Activated T-cell treated with anti-CD3 and anti-CD28 coated beads, Interleukin-2, amount 50 U/mL, for 4 hours (primary cell): ENCODE measurements around the gene GNA15. TPM values are rescaled to one million over a fixed set of nuclear protein-coding genes. Genes with fewer than 3 reads are reported as not detected.

Experiments
- ATAC-seq, 2 donors: fragments of 200-7000 bp; cut with Tn5 transposase; one replicate each; pipeline ENCODE4 v1.10.0; 2021
- DNase-seq: peaks from one replicate; pipeline ENCODE4 v3.0.0-alpha.2; 2020
- H3K27me3 Mint-ChIP-seq: one replicate; pipeline ENCODE4 v1.8.0; 2021; ENCODE audit warnings: low read depth, mixed read lengths
- H3K36me3 Mint-ChIP-seq: one replicate; pipeline ENCODE4 v1.8.0; 2022; ENCODE audit warnings: mixed read lengths; ENCODE audit not compliant: insufficient read depth
- H3K4me1 Mint-ChIP-seq: one replicate; pipeline ENCODE4 v1.8.0; 2021; ENCODE audit warnings: low read depth, mixed read lengths
- H3K4me3 Mint-ChIP-seq: one replicate; pipeline ENCODE4 v1.8.0; 2021; ENCODE audit warnings: mild to moderate bottlenecking, moderate library complexity, mixed read lengths
- H3K9me3 Mint-ChIP-seq: one replicate; pipeline ENCODE4 v1.8.0; 2021; ENCODE audit warnings: mixed read lengths
- total RNA-seq, 3 donors: library from RNA; stranded (reverse); gene quantifications; one replicate each; pipeline ENCODE4 v1.2.1, GENCODE V29; 2021

The GNA15 gene
- total RNA-seq, 3 donors from 2014 or later, result 8.8 to 19.9 (median 11.3) TPM

DNA sequence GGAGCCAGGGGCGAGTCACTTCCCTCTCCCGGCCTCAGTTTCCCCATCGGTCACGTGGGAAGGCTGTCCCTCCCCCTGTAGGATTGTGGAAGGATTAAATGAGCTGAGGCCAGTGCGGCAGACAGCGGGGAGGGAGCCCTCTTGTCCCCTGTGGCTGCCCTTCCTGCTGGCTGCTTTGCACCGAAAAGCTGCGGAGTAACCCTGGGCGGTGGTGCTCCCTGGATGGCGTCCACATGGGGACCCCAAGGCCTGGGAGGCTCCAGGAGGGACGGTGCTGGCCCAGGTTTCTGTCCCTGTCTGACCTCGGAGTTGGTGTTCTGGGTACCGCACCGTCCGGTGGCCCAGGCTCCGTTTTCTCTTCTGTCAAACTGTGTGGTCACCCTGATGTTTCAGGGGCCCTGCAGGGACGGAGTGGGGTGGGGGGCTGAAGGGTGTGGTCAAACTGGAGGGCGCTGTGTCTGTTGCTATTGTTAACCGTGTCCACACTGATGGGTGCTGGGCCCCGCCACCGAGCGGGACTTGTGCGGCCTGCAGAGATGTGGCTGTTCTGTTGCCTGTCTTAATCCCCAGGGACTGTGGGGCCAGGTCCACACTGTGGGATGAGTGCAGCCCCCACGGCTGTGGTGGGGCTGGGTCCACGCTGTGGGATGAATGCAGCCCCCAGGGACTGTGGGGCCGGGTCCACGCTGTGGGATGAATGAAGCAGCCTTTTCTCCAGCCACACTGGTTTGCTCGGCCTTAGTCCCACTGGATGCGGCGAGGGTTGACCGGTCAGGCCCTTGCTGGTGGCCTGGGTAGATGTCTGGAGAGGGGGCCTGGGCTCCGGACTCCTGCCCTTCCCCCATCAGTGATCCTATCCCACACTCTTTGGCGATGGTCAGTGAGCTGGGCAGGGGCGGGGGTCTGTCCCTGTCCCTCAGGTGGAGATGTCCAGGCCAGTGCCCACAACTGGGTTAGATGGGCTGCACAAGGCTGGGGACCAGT is 34.8 kb upstream of the GNA15 start:
- no peak for ATAC-seq
- no peaks in the 10 kb centered on the region for H3K9me3 Mint-ChIP-seq
- no peak for DNase-seq
- H3K36me3 Mint-ChIP-seq, result no peaks in the 10 kb centered on the region
- no peak overlapping the region for H3K4me3 Mint-ChIP-seq
- peaks cover 29% of the 10 kb centered on the region for H3K4me1 Mint-ChIP-seq
- peaks cover 10% of the 10 kb centered on the region for H3K27me3 Mint-ChIP-seq

DNA sequence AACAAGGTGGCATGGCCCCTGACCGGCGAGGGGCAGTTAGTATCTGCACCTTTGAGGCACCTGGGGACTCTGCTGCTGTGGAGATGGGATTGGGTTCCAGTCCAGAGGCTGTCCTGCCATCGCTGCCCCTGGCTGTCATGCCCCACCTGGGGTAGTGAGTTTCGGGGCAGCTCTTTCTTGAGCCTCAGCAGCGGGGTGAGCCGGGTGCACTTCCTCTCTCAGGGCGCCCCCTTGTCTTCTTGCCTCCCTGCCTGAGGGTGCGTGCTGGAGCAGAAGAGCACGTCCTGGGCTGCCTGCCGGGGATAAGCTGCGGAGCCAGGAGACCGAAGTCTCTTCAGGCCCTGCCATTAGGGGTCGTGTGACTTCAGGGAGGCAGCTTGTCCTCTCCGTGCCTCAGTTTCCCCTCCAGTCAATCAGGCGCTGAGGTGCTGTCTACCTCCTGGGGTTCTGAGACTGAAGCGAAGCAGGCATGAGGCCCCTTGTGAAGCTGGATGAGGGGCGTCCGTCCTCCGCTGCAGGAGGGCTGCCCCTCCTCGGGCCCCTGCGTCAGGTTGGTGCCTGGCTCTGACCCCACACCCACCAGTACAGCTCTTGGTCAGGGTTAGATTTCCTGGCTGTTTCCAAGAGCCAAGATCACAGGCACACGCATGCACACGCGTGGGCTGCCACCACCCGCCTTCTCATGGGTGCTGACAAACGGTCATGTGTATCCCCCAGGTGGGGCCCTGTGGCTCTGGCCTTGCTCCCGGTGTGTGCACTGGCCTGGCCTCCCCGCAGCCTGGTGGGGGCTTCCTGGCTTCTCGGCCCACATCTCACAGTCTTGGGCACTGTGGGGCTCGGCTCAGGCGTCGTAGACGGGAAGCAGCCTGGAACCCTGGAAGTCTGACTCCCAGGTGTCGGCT is 33.3 kb upstream of the GNA15 start:
- Mint-ChIP-seq H3K36me3 (no peaks in the 10 kb centered on the region), H3K4me1 (peaks cover 24% of the 10 kb centered on the region), H3K27me3 (peaks cover 7% of the 10 kb centered on the region), H3K4me3 (no peak overlapping the region), H3K9me3 (no peaks in the 10 kb centered on the region)
- DNase-seq (no peak), ATAC-seq (no peak)

- no peak for DNase-seq
- peaks cover 14% of the 10 kb centered on the region for H3K4me1 Mint-ChIP-seq
- ATAC-seq, result no peak
- no peaks in the 10 kb centered on the region for H3K9me3 Mint-ChIP-seq
- no peaks in the 10 kb centered on the region for H3K36me3 Mint-ChIP-seq
- no peak overlapping the region for H3K4me3 Mint-ChIP-seq
- H3K27me3 Mint-ChIP-seq, result peaks cover 2% of the 10 kb centered on the region
Measured at GRCh38 chr19:3104708-3104983, 31.2 kb upstream of the GNA15 start.

GRCh38 chr19:3105641-3106508 is 30.0 kb upstream of the GNA15 start:
- no peaks in the 10 kb centered on the region for H3K9me3 Mint-ChIP-seq
- H3K4me1 Mint-ChIP-seq, result peaks cover 11% of the 10 kb centered on the region
- H3K4me3 Mint-ChIP-seq, result no peak overlapping the region
- no peak for DNase-seq
- no peaks in the 10 kb centered on the region for H3K27me3 Mint-ChIP-seq
- H3K36me3 Mint-ChIP-seq, result no peaks in the 10 kb centered on the region
- ATAC-seq, result no peak

GRCh38 chr19:3106509-3107141 is 29.2 kb upstream of the GNA15 start:
- Mint-ChIP-seq H3K27me3 (no peaks in the 10 kb centered on the region), H3K9me3 (no peaks in the 10 kb centered on the region), H3K4me3 (no peak overlapping the region), H3K36me3 (no peaks in the 10 kb centered on the region), H3K4me1 (peaks cover 11% of the 10 kb centered on the region)
- ATAC-seq (no peak), DNase-seq (no peak)

DNA sequence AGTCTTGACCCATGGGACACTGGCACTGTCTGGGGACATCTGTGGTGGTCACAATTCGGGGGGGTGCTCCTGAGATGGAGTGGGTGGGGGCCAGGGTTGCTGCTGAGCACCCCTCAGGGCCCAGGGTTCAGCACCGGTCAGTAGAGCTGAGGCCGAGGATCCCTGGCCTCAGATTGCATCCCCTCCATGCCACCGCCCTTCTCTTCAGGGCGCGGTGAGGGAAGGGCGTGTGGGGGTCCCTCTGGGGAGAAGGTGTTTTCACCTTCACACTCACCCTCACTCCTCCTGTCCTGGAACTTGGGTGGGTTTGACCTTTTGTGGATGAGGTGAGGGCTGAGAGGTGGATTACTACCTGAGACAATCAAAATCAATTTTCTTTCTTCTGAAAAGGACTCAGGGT is 28.2 kb upstream of the GNA15 start:
- no peaks in the 10 kb centered on the region for H3K9me3 Mint-ChIP-seq
- DNase-seq (no peak), ATAC-seq (no peak)
- H3K27me3 Mint-ChIP-seq, result no peaks in the 10 kb centered on the region
- peaks cover 11% of the 10 kb centered on the region for H3K4me1 Mint-ChIP-seq
- H3K4me3 Mint-ChIP-seq, result no peak overlapping the region
- no peaks in the 10 kb centered on the region for H3K36me3 Mint-ChIP-seq

DNA sequence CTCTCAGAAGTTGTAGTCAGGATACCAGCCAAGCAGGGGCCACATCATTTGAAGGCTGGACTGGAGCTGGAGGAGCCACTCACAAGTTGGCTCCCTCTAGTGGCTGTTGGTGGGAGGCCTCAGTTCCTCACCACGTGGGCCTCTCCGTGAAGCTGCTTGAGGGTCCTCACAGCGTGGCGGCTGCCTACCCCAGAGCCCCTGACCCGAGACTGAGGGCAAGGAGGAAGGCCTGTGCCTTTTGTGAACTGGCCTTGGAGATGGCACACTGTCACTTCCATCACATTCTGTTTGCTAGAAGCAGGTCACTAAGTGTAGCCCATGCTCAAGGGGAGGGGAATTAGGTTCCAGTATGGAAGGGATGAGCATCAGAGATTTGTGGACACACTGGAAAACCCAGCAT is 27.1 kb upstream of the GNA15 start:
- Mint-ChIP-seq H3K27me3 (no peaks in the 10 kb centered on the region), H3K36me3 (no peaks in the 10 kb centered on the region), H3K4me3 (no peak overlapping the region), H3K4me1 (peaks cover 9% of the 10 kb centered on the region), H3K9me3 (no peaks in the 10 kb centered on the region)
- ATAC-seq (peak; percentile 69 to 71), DNase-seq (peak; percentile 69)

- Mint-ChIP-seq H3K9me3 (no peaks in the 10 kb centered on the region), H3K27me3 (no peaks in the 10 kb centered on the region), H3K4me1 (peaks cover 3% of the 10 kb centered on the region), H3K36me3 (no peaks in the 10 kb centered on the region), H3K4me3 (no peak overlapping the region)
- ATAC-seq (no peak), DNase-seq (no peak)
Measured at GRCh38 chr19:3109491-3109890, 26.3 kb upstream of the GNA15 start.

GRCh38 chr19:3110126-3110825 is 25.6 kb upstream of the GNA15 start:
- Mint-ChIP-seq H3K4me3 (no peak overlapping the region), H3K4me1 (peaks cover 3% of the 10 kb centered on the region), H3K36me3 (no peaks in the 10 kb centered on the region), H3K27me3 (no peaks in the 10 kb centered on the region), H3K9me3 (no peaks in the 10 kb centered on the region)
- DNase-seq, result no peak
- ATAC-seq, result no peak

DNA sequence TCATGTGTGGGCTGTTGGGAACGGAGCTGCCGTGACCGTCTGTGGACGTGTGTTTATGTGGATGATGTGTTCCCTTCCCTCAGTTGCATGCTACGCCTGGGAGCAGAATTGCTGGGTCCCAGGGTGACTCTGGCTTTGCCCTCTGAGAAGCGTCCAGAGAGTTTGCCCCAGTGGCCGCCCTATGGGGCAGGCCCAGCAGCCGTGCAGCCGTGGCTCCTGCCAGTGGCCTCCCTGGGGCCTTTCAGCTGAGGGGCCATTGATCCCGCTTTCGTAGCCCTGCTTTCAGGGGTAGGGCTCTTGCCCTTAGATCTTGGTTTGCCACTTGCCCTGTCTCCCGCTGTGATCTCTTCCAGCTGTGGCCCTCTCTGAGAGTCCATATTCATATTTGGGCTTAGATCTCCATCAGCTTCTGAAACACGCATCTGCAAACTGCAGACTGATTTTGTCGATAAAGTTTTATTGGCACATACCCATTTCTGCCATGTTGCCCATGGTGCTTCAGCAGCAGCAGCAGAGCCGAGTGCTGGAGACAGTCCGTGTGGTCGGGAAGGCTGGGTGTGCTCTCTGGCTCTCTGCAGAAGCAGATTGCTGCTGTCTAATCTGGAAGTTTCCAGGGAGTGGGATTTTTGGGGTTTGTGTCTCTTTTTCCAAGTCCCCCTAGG is 24.1 kb upstream of the GNA15 start:
- H3K27me3 Mint-ChIP-seq, result no peaks in the 10 kb centered on the region
- no peak overlapping the region for H3K4me3 Mint-ChIP-seq
- no peak for ATAC-seq
- DNase-seq, result no peak
- H3K4me1 Mint-ChIP-seq, result peaks cover 3% of the 10 kb centered on the region
- no peaks in the 10 kb centered on the region for H3K9me3 Mint-ChIP-seq
- H3K36me3 Mint-ChIP-seq, result no peaks in the 10 kb centered on the region

- H3K36me3 Mint-ChIP-seq, result no peaks in the 10 kb centered on the region
- H3K4me1 Mint-ChIP-seq, result peaks cover 3% of the 10 kb centered on the region
- H3K9me3 Mint-ChIP-seq, result no peaks in the 10 kb centered on the region
- ATAC-seq, result no peak
- no peak overlapping the region for H3K4me3 Mint-ChIP-seq
- DNase-seq, result no peak
- no peaks in the 10 kb centered on the region for H3K27me3 Mint-ChIP-seq
Measured at GRCh38 chr19:3112375-3113099, 23.3 kb upstream of the GNA15 start.
